T-helper 1 cell (primary cell): Measurements from ENCODE around the gene SOST.

Source experiments
- DNase-seq, 5 donors: peaks; one replicate each; pipeline ENCODE4 v3.0.0-alpha.2; 2012 to 2020

The SOST gene

DNA sequence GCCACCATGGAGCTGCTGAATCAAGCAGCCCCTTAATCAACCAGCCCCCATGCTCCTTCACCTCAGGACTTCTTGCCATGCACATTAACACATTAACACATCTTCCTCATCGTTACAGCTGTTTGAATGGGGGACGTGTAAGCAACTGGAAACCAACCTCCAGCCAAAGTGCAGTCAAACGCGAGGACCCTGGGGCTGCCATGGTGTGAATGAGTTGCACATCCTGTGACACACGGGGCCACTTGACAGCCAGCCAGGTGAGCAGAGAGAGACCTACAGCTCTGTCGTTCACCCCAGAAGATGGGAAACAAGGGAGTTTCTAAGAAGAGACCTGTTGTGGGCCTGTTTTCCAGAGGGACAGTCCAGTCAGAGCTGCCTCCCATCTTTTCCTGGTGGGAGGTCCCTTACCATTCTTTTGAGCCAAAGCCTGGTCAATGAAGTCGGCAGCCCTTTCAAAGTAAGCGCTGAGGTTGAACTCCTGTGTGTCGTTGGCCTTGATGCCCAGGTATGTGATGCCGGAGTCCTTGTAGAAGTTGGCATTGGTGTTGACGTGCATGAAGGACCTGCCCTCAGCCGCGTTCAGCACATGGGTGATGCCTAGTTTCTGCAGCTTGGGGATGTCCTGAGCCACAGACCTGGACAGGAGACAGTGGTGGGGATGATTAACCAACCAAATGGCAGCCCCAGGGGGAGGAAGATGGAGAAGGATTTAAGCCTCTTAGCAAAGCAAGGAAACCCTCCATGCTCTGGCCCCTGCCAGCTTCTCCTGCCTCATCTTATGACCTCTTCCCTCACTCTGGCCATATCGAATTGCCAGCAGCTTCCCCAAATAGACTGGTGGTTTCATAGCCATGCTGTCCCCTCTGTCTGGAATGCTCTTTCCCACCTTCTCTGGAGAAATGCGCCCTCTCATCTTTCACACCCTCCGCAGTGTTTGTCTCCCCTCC, 16.0 kb upstream of the SOST start:
- DNase-seq: no peak

DNA sequence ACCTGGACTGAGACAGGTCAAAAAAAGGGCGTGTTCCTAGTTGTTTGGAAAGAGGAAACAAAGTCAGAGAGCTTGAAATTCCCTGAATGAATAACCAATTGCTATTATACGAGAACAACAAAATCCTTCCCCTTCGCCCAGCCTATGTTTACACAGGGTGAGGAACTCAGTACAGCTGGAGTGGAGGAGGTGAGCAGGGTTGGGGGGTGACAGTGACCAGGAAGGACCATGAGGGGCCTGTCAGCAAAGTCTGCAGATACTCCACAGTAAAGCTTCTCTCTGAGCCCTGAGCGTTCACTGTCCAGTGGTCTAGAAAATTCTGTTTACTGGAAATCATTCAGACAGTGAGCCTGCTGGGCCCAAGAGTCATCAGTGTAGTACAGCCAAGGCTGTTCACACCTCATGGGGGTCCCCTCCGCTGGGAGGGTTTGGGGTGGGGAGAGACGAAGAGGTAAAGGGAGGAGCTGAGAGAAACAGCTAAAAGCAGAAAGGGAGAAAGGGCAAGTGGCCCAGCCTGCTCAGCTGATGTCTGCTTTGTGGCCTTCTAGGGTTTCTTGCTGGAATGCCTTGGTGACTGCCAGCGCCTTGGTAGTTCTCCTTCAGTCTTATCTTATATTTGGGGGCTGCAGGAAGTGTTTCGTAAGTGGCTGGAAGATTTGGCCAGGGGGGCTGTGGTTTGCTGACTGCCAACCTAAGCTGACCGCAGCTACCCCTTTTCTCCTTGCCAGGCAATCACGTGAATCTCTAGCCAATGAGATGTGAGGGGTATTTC, 14.5 kb upstream of the SOST start:
- no peak for DNase-seq

DNA sequence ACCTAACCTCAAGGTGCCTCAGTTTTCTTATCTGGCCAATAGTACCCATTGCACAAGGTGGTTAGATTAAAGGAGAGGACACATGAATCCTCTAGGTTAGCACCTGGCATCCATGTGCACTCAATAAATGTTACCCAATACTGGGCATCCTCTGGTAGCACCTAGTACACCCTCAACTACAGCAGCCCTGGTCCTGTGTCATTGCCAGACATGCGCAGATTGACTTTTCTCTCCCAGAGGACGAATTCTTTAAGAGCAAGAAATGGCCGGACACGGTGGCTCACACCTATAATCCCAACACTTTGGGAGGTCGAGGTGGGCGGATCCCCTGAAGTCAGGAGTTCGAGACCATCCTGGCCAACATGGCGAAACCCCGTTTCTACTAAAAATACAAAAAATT, 12.9 kb upstream of the SOST start:
- no peak for DNase-seq

DNA sequence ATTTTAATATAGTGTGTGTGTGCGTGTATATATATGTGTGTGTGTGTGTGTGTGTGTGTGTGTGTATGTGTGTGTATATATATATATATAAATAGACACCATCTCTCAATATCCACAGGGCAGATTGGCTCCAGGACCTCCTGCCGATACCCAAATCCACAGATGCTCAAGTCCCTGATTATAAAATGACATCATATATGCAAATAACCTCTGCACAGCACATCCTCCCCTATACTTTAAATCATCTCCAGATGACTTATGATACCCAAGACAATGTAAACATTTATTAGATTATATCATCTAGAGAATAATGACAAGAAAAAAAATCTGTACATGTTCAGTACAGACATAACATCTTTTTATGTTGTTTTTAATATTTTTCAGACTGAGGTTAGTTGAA, 12.4 kb upstream of the SOST start:
- no peak for DNase-seq

DNA sequence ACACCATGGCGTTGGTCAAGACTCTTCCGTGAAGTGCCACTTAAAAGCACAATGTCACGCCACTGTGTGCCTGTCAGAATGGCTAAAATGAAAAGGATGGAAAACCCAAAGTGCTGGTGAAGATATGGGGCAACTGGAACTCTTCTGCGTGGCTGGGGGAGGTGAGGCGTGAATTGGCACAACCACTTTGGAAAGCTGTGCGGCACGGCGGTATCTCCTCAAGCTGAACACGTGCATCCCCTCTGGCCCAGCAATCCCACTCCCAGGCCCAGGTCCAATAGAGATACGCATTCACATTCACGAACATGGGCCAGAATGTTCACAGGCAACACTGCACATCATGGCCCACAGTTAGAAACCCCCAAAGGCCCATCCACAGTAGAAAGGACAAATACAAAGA, 11.3 kb upstream of the SOST start:
- DNase-seq: no peak

DNA sequence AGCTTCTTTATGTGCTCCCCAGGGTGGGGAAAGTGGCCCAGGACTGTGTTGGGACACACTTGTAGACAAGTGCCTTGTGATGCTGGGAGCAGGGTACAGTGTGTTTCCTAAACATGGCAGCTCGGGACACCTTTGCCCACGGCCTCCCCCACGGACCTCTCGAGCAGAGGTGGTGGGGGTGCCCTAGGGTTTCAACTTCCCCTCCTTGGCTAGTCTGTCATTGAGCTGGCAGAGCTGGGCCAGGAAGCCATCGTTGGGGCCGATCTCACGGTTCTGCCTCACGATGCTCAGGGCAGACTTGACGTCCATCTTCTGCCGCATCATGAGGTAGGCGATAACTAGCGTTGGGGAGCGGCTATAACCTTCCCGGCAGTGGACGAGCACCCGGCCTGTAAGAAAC, 10.8 kb upstream of the SOST start:
- DNase-seq: no peak

DNA sequence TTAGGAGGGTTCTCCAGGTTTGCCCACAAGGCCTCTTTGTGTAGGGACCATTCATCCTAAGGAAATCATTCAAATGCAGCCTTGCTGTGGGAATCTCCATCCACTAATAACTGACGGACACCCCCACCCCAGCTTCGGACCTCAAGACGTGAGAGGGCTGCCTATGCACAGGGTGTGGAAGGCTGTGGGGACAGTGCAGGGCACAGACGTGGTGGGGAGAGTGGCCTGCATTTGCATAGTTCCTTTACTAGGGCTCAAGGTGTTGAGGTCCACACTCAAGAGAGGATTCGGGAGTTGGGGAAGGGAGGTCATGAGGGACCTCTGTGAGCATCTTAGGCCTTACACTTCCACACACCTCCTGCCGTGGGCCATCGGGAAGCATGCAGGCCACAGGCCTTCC, 10.4 kb upstream of the SOST start:
- DNase-seq: no peak

DNA sequence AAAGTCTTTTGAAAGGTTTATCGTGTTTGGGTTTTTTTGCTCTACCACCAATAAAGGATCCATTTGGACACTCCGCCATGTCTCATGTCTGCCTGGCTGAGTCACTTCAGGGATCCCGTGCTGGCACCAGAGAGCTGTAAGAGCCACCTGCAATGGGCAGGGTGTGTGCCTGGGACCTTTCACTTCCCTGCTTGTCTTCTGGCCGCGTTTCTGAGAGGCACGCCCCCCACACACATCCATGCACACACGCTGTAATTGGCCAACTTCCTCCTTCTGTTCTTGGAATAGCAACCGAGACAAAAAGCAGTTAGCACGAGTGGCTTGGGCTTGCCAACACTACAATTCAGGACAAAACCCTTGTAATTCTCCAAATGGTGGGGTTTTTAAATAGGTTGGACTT, 9.8 kb upstream of the SOST start:
- DNase-seq: no peak

DNA sequence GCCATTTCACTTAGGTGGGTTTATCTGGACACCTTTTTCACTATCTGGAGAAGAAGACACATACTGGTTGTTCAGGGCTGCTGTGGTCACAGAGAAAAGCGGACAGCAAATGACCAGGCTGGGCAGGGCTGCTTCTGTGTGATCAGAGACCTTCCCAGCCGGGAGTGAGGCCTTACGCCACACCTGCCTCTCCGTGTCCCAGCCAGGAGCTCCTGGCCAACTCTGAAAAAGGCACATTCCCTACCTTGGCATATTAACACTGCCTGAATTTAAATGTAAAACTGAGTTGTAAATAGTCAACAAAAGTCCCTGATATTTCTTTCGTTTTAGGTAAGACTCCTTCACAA, 9.1 kb upstream of the SOST start:
- no peak for DNase-seq

DNA sequence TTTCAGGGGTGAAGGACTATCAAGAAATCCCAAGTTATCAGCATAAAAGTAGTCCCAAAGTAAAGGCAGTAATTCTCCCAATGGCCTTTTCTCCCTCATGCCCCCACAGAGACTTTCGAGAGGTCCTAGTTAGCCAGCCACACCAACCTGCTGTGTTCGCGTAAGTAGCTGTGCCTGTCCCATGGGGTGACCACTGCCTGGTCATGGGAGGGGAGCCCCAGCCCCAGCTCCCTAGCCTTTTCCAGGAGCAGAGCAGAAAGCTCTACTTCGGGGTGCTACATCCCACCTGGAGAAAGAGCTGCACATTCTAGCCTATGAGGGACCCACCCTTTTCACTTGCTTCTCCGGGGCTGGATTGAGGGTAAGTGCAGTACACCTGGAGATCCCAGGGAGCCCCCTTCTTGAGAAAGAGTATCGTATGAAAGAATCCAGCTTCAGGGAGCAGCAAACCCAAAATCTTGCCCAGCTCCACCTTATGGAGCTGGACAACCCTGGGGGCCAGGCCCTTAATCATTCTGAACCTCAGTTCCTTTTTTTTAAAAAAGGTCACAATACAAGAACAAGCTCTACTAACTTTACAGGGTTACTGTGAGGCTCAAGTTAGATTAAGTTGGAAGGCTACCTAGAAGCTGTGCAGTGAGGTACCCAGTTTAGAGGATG, 8.6 kb upstream of the SOST start:
- DNase-seq: no peak

DNA sequence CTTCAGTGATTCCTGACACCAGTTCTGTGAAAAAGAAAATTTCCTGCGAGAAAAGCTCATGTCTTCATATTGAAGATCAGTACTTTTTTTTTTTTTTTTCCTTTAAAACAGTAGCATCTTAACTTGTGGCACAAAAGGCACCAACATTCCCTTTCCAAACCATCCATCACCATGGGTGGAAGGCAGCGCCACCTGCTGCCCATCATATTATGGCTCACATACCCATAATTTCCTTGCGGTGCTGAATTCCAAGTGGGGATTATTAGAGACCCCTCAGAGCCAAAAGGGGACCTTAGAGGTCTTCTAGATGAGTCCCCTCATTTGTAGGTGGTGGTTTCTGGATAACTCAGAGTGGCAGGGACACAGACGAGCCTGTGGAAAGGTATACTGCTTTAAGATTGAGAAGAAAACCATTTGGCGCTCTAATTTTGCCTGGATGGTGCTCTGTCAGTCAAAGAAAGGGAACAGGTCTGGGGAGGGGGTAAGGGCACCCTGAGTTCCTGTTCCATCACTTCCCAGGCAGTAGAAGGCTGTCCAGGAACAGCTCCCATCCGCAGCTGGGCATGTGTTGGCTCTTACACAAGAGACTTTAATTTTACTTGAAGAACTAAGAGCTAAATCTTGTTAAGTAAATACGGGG, 7.9 kb upstream of the SOST start:
- DNase-seq: peak in 3 of 5 donors; percentile 15 to 43 (median 29)

DNA sequence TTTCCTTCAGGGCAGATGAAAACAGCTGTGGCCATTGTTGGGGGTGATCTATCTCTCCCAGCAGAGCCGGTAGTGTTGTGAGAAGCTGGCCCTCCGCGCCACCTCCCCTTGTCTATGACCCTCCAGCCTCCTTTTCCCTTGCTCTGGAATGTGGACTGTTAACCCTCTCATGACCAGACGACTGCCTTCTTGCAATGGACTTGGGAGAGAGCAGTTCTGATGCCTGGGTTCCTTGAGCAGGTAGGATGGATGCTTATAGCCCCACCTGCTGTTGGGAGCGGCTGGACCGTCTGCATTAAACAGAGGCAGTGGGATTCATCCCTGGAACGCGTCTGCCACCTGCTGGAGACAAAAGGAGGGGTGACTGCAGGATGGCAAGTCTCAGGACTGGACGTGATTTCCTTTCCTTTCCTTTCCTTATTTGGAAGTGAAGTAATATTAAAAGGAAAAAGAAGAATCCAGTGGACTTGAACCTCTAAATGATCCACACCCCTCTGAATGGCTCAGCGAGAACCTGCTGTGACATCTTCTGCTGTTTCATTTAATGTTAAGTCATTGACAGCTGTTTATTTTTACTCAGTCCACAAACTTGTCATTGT, 1.8 kb upstream of the SOST start:
- peak; percentile 64 to 85 (median 81) for DNase-seq

DNA sequence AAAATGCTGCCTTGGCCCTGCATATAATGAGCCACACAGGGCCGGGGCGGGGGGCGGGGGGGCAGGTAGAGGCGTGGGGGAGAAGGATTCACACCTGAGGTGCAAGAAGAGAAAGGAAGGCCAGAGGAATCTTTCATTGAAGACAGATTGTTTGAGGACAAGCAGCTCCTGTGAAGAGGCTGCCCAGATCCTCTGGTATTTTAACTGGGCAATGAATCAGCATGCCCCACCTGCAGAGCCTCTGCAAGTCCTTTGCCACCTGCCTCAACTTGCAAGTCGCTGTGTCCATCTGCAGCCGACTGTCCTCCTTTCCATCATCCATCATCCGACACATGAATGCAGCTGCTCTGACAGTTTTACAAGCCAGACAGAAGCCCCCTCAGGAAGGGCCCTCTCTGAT, 1.2 kb upstream of the SOST start:
- DNase-seq: no peak

DNA sequence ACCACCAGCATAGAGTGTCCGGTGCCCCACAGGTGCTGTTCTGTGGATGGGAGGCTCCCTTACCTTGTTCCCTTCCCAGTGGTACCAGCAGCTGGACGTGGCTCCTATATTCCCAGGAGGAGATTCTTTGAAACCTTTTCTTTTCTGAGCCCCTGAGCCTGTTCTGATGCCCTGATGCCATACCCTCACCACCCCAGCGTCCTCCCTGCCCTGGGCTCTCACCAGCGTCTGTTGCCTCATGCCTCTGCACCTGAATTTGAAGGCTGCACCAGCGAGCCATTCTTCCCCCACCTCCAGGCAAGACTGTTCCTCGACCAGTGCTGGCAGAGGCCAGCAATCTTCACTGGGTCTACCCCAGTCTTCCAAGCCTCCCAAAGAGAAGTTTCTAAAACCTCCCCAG, 505 bp downstream of the SOST start:
- DNase-seq: no peak

DNA sequence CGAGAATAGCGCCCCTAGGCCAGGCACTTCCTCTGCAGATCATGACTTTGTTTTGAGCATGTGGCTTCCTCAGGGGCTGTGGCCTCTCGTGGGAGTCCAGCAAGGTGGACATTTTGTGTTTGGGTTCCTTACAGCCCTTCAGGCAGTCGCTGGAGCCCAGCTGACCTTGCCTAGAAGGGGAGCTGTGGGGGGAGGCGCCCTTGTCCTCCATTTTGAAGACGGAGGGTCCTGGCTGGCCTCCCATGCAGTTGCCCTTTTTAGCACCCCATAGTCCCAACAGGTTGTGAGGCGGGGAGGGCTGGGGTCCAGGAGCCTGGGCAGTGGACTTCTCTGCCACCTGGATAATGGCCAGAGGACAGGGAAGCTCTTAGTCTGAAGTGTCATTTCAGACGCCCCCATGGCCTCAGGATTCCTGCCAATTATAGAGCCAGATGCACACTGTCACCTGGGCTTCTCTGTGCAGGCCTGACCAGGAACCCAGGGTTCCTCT, 1.4 kb downstream of the SOST start:
- no peak for DNase-seq

DNA sequence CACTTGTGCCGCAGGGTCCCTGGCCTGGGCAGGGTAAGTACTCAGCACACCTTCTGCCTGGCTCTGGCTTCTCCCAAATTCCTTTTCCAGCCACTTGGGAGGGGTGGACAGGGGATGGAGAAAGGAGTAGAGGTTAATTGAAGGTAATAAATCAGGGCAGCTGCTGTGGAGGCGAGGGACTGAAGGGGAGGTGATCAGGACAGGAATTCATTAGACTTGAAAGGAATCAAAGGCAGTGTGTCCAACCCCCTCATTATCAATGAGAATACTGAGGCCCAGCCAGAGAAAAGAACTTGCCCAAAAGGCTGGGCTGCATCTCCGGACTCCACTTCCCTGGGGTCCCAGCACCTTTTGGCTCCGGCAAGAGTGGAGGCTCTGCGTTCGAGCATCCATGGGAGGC, 2.4 kb downstream of the SOST start:
- DNase-seq: no peak

DNA sequence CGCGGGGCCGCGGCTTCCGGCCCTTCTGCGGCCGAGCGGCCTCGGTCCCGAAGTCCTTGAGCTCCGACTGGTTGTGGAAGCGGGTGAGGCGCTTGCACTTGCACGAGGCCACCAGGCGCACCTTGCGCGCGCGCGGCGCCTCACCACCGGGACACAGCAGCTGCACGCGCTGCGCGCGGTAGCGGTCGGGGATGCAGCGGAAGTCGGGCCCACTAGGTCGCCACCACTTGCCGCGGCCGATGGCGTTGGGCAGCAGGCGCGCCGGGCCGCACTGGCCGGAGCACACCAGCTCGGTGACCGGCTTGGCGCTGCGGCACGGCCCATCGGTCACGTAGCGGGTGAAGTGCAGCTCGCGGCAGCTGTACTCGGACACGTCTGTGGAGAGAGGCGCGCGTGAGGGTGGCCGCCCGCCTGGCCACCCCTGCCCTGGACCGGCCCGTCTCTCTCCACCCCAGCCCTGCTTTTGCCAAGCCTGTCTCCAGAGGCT, 3.2 kb downstream of the SOST start:
- DNase-seq: peak in 1 of 5 donors; percentile 22

DNA sequence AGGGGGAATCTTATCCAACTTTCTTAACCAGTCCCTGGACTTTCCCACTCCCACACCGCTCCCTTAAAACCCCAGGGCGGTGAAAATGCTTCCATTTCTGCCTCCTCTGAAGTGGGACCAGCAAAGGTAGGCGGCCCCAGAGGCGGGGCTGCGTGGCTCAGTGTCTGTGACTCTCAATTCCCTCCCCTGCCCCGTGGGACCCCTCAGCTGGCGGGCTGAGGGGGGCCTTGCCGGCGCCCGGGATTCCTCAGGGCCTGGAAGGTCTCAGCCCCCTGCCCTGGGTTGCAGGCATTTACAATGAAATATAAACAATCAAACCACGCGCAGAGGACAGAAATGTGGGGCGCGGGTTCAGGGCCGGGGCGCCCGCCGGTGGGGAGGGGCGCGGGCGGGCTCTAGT, 3.6 kb downstream of the SOST start:
- no peak for DNase-seq

DNA sequence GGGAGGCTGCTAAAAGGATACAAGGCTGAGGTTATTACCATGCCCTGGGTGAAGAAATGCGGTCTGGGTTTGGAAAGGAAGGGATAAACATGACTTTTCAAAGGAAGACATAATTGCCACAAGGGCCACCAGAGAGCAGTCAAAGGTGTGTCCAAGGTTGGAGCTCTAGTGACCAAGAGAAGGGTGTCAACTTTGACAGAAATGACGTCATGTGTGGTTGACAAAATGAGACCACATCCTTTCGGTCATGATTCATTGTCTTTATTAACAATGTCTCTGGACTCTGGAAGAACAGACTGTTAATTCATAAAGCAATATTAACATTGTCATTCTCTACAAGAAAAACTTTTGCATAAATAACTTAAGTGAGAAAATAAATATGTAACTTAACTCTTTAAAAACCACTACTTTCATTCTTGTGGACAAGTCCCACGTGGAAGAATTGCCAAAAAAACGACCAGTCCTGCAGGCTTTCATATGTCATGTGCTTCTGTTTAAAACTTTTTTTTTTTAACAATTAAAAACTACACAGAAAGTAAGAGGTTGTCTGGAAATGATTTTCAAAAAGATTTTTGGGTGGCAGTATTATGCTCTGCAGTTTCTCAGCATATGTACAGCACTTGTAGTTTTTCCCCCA, 5.0 kb downstream of the SOST start:
- peak in 1 of 5 donors; percentile 19 for DNase-seq

DNA sequence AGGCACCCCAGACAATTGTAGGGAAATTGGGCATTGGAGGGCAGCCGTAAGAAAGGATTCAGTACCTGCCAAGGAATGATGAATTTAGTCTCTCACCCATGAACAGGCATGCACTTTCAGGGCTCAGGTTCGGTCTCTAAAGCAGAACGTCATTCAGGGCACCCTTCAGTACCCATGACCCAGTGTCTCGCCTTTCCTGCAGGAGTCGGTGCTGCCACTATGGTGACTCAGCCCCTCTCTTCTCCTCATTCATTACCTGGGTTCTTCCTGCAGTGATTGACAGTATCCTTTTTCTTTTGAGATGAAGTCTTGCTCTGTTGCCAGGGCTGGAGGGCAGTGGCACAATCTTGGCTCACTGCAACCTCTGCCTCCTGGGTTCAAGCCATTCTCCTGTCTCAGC, 8.4 kb downstream of the SOST start:
- DNase-seq: no peak

DNA sequence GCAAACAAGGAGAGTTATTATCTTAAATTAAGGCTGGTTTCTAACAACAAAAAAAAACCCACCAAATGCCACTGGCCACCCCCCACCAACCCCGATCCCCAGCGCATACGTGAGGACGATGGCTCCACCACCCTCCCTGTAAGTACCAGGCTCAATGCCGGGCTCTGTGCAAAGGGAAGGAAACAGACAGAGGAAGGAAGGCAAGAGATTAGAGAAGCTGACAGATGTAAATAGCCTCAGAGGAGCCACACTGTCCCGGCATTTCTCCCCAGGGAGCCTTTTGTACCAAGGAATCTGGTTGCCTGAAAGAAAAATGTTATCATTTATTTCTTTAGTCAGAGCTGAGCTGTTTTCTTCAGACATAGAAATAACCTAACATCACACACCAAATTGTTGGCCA, 13.1 kb downstream of the SOST start:
- no peak for DNase-seq

DNA sequence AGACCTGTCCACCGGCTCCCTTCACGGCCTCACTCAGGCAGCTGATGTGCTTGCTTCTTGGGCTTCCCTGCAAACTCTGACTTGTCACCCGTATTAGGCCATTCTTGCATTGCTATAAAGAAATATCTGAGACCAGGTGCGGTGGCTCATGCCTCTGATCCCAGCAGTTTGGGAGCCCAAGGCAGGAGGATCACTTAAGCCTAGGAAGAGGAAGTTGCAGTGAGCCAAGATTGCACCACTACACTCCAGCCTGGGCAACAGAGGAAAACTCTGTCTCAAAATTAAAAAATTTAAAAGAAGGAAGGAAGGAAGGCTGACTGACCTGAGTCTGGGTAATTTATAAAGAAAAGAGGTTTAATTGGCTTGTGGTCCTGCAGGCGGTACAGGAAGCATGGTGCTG, 17.0 kb downstream of the SOST start:
- DNase-seq: no peak
